B cell (primary cell): ENCODE data around the gene ANGPTL2. TPM values are rescaled to one million over a fixed set of nuclear protein-coding genes. Genes with fewer than 3 reads are reported as not detected.

Experiments
- ATAC-seq: fragments of 200-7000 bp; cut with Tn5 transposase; one replicate; pipeline ENCODE4 v1.10.0; 2021; ENCODE audit warnings: low read depth, mild to moderate bottlenecking, moderate number of reproducible peaks, moderate library complexity
- CTCF ChIA-PET: fragments of 350-600 bp; sonication (Branson Sonifier 250); formaldehyde crosslinking; loops from one replicate; lab custom pipeline; 2021; ENCODE audit warnings: antibody characterized with exemption, inconsistent platforms; lab: Charles Lee
- POLR2A ChIA-PET: fragments of 350-600 bp; sonication (Branson Sonifier 250); formaldehyde crosslinking; loops from one replicate; lab custom pipeline; 2021; ENCODE audit warnings: antibody characterized with exemption; lab: Charles Lee
- DNase-seq: peaks from one replicate; pipeline ENCODE4 v3.0.0; 2013
- H2AFZ ChIP-seq: 2 replicates; pipeline ENCODE4 v1.6.1; 2012; ENCODE audit warnings: mild to moderate bottlenecking, low read depth, low read length; ENCODE audit not compliant: insufficient read depth, poor library complexity, severe bottlenecking
- H3K27ac ChIP-seq, 2 donors: 1 replicate in 1 of 2; 2 replicates in 1 of 2; pipeline ENCODE4 v1.5.1; 2012 to 2013; ENCODE audit warnings: low read length in 2 of 2, mild to moderate bottlenecking in 2 of 2, moderate library complexity in 1 of 2
- H3K27me3 ChIP-seq, 4 experiments: fragments of 200-600 bp in 1 of 4; sonication (generic) in 1 of 4; replicated peaks in 1 of 4; 1 replicate in 2 of 4; 2 replicates in 2 of 4; pipeline versions ENCODE4 v1.6.1 to v1.7.0; 2013 to 2016; ENCODE audit warnings: low read length in 3 of 4, mild to moderate bottlenecking in 2 of 4, mixed read lengths in 1 of 4, moderate library complexity in 1 of 4; ENCODE audit not compliant: insufficient read depth in 4 of 4, control insufficient read depth in 3 of 4; ENCODE audit errors: control extremely low read depth in 1 of 4
- H3K36me3 ChIP-seq, 2 experiments: replicated peaks in 1 of 2; 1 replicate in 1 of 2; 2 replicates in 1 of 2; pipeline versions ENCODE4 v1.6.1 to v1.7.1; 2013; ENCODE audit warnings: low read length in 1 of 2; ENCODE audit not compliant: insufficient read depth in 2 of 2, control insufficient read depth in 1 of 2; ENCODE audit errors: control extremely low read depth in 1 of 2, extremely low read depth in 1 of 2
- H3K4me1 ChIP-seq, 2 donors: fragments of 200-600 bp in 1 of 2; sonication (generic) in 1 of 2; 1 replicate in 1 of 2; 2 replicates in 1 of 2; pipeline versions ENCODE4 v1.5.1 to v1.6.1; 2013 to 2017; ENCODE audit warnings: low read length in 2 of 2; ENCODE audit not compliant: control insufficient read depth in 2 of 2, insufficient read depth in 2 of 2
- H3K4me2 ChIP-seq: replicated peaks from 2 replicates; pipeline ENCODE3; 2012; ENCODE audit warnings: mild to moderate bottlenecking, low read depth, low read length; ENCODE audit not compliant: poor library complexity, severe bottlenecking
- H3K4me3 ChIP-seq, 5 experiments: fragments of 200-600 bp in 1 of 5; sonication (generic) in 1 of 5; 1 replicate in 3 of 5; 2 replicates in 2 of 5; pipeline versions ENCODE4 v1.5.1 to v1.7.0; 2011 to 2016; ENCODE audit warnings: low read length in 4 of 5, mild to moderate bottlenecking in 4 of 5, low read depth in 2 of 5, control low read depth in 1 of 5, moderate library complexity in 1 of 5; ENCODE audit not compliant: insufficient read depth in 1 of 5; ENCODE audit errors: control extremely low read depth in 1 of 5, extremely low read depth in 1 of 5
- H3K79me2 ChIP-seq: fragments of 200-600 bp; sonication (generic); one replicate; pipeline ENCODE4 v1.6.0; 2016; ENCODE audit warnings: low read length; ENCODE audit not compliant: control insufficient read depth, insufficient read depth
- H3K9ac ChIP-seq: fragments of 200-600 bp; sonication (generic); 2 replicates; pipeline ENCODE4 v1.6.1; 2017; ENCODE audit warnings: mild to moderate bottlenecking, low read length, moderate library complexity
- H3K9me3 ChIP-seq, 3 donors: one replicate each; pipeline versions ENCODE4 v1.6.1 to v1.7.1; 2013; ENCODE audit warnings: low read length in 2 of 3; ENCODE audit not compliant: control insufficient read depth in 2 of 3, insufficient read depth in 1 of 3; ENCODE audit errors: control extremely low read depth in 1 of 3
- H4K20me1 ChIP-seq: 2 replicates; pipeline ENCODE4 v1.6.0; 2012; ENCODE audit warnings: mild to moderate bottlenecking, low read length; ENCODE audit not compliant: insufficient read depth, control insufficient read depth, poor library complexity, severe bottlenecking
- H3K27ac Mint-ChIP-seq: one replicate; pipeline ENCODE4 v1.8.0; 2021; ENCODE audit warnings: mixed read lengths
- H3K27me3 Mint-ChIP-seq: one replicate; pipeline ENCODE4 v1.8.0; 2021; ENCODE audit warnings: mixed read lengths
- H3K4me1 Mint-ChIP-seq: one replicate; pipeline ENCODE4 v1.8.0; 2021; ENCODE audit warnings: mixed read lengths
- H3K4me3 Mint-ChIP-seq: one replicate; pipeline ENCODE4 v1.8.0; 2021; ENCODE audit warnings: mixed read lengths
- H3K9me3 Mint-ChIP-seq: one replicate; pipeline ENCODE4 v1.8.0; 2022; ENCODE audit warnings: mixed read lengths; ENCODE audit not compliant: insufficient read depth
- EZH2 ChIP-seq: IDR thresholded peaks from 2 replicates; pipeline ENCODE4 v1.6.1; 2012; ENCODE audit warnings: borderline replicate concordance, low read depth, mild to moderate bottlenecking, moderate library complexity, low read length; ENCODE audit not compliant: insufficient read depth, poor library complexity, severe bottlenecking
- WGBS: methylation state at CpG from one replicate; pipeline ENCODE4 v1.1.5; 2013; ENCODE audit warnings: missing lambda C conversion rate; ENCODE audit not compliant: insufficient coverage; 5-methylcytosine and 5-hydroxymethylcytosine counted together
- intact Hi-C: fragments of 100-400 bp; cut with micrococcal nuclease; formaldehyde crosslinking; loops from one replicate; pipeline ENCODE4 v1.10.0; 2022
- polyA plus RNA-seq: library from polyadenylated mRNA; depleted of rRNA; stranded (reverse); fragments of >200 nt; gene quantifications from 2 replicates; pipeline ENCODE4 v1.2.3, GENCODE V29; 2012
- total RNA-seq, 2 donors: library from RNA; stranded (reverse); fragments of 120-200 nt in 1 of 2; gene quantifications; 1 replicate in 1 of 2; 2 replicates in 1 of 2; pipeline versions ENCODE4 v1.2.3 to v1.2.4, GENCODE V29; 2013 to 2022
- TF ChIP-seq, protein P1 (sequence below): fragments of 200-600 bp; IDR thresholded peaks from one replicate; pipeline ENCODE4 v1.8.0; 2022; ENCODE audit warnings: antibody characterized with exemption, mild to moderate bottlenecking

The ANGPTL2 gene
- total and polyA plus RNA-seq, 2 donors (not counting 1 experiment from before 2014, with no cell fraction given): not detected

DNA sequence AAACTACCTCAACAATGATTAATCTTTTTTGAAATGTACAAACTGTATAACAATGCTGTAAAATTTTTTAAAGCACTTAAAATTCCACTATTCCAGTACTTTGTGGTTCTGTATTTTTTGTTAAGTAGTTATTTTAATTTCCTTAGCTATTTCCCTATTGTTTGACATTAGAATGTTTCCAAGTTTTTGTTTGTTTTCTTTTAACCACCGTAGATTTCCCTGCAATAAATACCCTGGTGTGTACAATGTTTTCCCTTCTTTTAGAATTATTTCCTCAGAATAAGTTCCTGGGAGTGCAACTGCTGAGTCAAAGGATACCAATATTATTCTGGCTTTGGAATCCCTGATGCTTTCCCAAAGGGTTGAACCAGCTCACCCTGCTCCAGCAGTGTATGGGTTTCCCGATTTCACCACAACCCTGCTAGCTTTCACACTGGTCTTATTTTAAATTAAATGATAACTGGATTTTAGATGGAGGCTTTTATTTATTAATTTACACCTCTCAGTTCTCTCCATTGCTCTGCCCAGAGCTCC lies 20.6 kb upstream of the ANGPTL2 start:
- Histone ChIP-seq H3K4me3 (no peak overlapping the region), H3K27ac (no peak overlapping the region), H2AFZ (no peak overlapping the region), H3K9ac (no peak overlapping the region), H3K36me3 (no peaks in the 10 kb centered on the region), H3K27me3 (no peaks in the 10 kb centered on the region), H3K9me3 (peaks cover 0 to 8% (median 2%) of the 10 kb centered on the region in 3 donors), H3K4me2 (no peak overlapping the region), H4K20me1 (no peaks in the 10 kb centered on the region), H3K4me1 (no peaks in the 10 kb centered on the region), H3K79me2 (no peaks in the 10 kb centered on the region)
- DNase-seq (no peak), ATAC-seq (no peak)
- Mint-ChIP-seq H3K27me3 (no peaks in the 10 kb centered on the region), H3K4me3 (no peak overlapping the region), H3K9me3 (no peaks in the 10 kb centered on the region), H3K4me1 (no peaks in the 10 kb centered on the region), H3K27ac (no peak overlapping the region)
- intact Hi-C loops: no loop called here
- ChIA-PET CTCF (no interaction called here), POLR2A (no interaction called here)
- TF ChIP-seq, protein P1, sequence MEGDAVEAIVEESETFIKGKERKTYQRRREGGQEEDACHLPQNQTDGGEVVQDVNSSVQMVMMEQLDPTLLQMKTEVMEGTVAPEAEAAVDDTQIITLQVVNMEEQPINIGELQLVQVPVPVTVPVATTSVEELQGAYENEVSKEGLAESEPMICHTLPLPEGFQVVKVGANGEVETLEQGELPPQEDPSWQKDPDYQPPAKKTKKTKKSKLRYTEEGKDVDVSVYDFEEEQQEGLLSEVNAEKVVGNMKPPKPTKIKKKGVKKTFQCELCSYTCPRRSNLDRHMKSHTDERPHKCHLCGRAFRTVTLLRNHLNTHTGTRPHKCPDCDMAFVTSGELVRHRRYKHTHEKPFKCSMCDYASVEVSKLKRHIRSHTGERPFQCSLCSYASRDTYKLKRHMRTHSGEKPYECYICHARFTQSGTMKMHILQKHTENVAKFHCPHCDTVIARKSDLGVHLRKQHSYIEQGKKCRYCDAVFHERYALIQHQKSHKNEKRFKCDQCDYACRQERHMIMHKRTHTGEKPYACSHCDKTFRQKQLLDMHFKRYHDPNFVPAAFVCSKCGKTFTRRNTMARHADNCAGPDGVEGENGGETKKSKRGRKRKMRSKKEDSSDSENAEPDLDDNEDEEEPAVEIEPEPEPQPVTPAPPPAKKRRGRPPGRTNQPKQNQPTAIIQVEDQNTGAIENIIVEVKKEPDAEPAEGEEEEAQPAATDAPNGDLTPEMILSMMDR: no peak
- no peak for TF ChIP-seq EZH2
- no CpG with 5 or more reads among the region's 2 CpGs for WGBS

DNA sequence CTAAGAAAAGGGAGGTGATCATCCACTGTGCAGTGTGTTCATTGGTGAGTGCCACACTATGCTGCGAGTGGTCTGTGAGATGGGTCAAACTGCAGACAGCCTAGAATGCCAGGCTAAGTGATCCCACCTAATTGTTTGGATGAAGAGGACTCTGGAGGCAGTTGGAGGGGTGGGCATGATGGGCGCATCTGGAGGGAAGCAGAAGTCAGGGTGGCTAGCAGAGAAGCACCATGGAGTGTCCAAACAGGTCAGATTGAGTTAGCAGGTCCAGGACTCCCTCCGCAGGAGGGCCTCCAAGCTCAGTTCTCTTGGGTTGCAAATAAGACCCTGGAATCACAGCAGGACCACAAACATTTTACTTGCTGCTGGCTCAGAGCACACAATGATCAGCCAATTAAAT lies 19.9 kb upstream of the ANGPTL2 start:
- H3K9ac ChIP-seq: no peak overlapping the region
- no peaks in the 10 kb centered on the region for H3K4me1 Mint-ChIP-seq
- H3K4me2 ChIP-seq: no peak overlapping the region
- H3K9me3 Mint-ChIP-seq: no peaks in the 10 kb centered on the region
- no peak overlapping the region for H3K4me3 Mint-ChIP-seq
- no peak for DNase-seq
- H3K27ac Mint-ChIP-seq: no peak overlapping the region
- TF ChIP-seq, protein P1: no peak
- TF ChIP-seq EZH2: no peak
- H3K27me3 ChIP-seq: no peaks in the 10 kb centered on the region
- 100% methylated on average over 2 of the region's 3 CpGs for WGBS
- POLR2A ChIA-PET: no interaction called here
- H3K4me3 ChIP-seq: no peak overlapping the region
- H3K79me2 ChIP-seq: no peaks in the 10 kb centered on the region
- ATAC-seq: no peak
- H3K27ac ChIP-seq: no peak overlapping the region
- no peaks in the 10 kb centered on the region for H3K4me1 ChIP-seq
- H3K36me3 ChIP-seq: no peaks in the 10 kb centered on the region
- no peak overlapping the region for H2AFZ ChIP-seq
- H3K27me3 Mint-ChIP-seq: no peaks in the 10 kb centered on the region
- intact Hi-C loops: no loop called here
- peaks cover 0 to 8% (median 2%) of the 10 kb centered on the region in 3 donors for H3K9me3 ChIP-seq
- CTCF ChIA-PET: no interaction called here
- no peaks in the 10 kb centered on the region for H4K20me1 ChIP-seq
